ENCODE measurements around the gene DCDC2B. TPM values are rescaled to one million over a fixed set of nuclear protein-coding genes. Genes with fewer than 3 reads are reported as not detected.

The DCDC2B gene
- total and polyA plus RNA-seq, 7 donors = 0.04 TPM; not detected in 6

DNA sequence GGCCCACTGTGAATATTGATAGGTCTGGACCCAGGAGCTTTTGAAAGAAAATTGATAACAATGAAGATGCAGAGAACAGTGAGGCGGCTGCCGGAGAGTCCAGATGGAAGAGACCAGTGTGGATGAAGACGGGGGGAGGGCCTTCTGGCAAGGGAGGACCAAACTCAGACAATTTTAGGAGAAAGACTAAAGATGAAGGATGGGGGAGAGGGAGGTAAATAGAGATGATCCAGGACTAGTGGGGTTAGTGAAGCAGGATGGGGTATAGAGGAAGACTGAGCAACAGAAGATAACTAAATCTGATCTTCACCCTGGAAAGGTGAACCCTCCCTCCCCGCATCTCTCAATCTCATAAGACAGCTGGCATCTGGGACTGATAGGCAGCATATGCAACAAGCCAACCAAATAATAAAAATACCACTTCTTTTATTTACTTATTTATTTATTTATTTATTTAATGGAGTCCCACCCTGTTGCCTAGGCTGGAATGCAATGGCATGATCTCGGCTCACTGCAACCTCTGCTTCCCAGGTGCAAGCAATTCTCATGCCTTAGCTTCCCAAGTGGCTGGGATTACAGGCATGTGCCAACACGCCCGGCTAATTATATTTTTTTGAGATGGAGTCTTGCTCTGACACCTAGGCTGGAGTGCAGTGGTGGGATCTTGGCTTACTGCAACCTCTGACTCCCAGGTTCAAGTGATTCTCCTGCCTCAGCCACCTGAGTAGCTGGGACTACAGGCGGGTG lies 23.8 kb downstream of the DCDC2B start:
- Histone ChIP-seq H3K4me1 (no peaks in the 10 kb centered on the region), H3K27me3 (ENCODE audit: insufficient read depth in 3 of 3, low read length in 2 of 3) (no peaks in the 10 kb centered on the region), H3K36me3 (ENCODE audit: insufficient read depth in 1 of 2, low read depth in 1 of 2) (peaks cover 13 to 55% of the 10 kb centered on the region in 2 donors), H3K9me3 (no peaks in the 10 kb centered on the region), H3K27ac (no peak overlapping the region), H3K4me3 (no peak overlapping the region)
- 77 to 80% (median 79%) methylated on average over 8 of the region's 8 CpGs for WGBS, 3 donors
- DNase-seq = no peak
- TF ChIP-seq, protein P1, sequence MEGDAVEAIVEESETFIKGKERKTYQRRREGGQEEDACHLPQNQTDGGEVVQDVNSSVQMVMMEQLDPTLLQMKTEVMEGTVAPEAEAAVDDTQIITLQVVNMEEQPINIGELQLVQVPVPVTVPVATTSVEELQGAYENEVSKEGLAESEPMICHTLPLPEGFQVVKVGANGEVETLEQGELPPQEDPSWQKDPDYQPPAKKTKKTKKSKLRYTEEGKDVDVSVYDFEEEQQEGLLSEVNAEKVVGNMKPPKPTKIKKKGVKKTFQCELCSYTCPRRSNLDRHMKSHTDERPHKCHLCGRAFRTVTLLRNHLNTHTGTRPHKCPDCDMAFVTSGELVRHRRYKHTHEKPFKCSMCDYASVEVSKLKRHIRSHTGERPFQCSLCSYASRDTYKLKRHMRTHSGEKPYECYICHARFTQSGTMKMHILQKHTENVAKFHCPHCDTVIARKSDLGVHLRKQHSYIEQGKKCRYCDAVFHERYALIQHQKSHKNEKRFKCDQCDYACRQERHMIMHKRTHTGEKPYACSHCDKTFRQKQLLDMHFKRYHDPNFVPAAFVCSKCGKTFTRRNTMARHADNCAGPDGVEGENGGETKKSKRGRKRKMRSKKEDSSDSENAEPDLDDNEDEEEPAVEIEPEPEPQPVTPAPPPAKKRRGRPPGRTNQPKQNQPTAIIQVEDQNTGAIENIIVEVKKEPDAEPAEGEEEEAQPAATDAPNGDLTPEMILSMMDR (IDR thresholded peaks at IDR 0.05) = no peak
- ATAC-seq = no peak
- intact Hi-C loops (cut with DNase I) = no loop called here

DNA sequence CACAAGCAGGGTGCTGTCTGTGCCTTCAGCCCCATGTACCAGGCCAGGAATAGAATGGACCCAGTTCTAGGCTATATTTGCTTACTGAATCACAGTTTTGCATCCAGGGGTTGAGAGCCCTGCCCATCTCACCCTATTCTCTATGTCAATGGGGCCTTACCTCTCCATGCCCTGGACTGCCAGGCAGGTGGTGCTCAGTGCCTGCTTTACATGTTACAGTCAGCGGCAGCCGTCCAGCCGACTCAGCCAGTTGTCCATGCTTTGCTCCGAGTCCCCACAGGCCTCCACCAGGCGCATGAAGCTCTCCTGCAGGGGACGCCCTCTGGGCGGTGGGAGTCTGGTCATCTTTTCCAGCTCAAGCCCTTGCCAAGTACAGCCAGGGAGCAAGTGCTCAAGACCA lies 25.9 kb downstream of the DCDC2B start:
- Histone ChIP-seq H3K4me3 (no peak overlapping the region), H3K27ac (peak overlapping the region; percentile 54), H3K27me3 (ENCODE audit: insufficient read depth in 3 of 3, low read length in 2 of 3) (no peaks in the 10 kb centered on the region), H3K36me3 (ENCODE audit: insufficient read depth in 1 of 2, low read depth in 1 of 2) (peaks cover 5 to 34% of the 10 kb centered on the region in 2 donors), H3K4me1 (no peaks in the 10 kb centered on the region), H3K9me3 (no peaks in the 10 kb centered on the region)
- TF ChIP-seq, protein P1 (IDR thresholded peaks at IDR 0.05) = no peak
- intact Hi-C loops (cut with DNase I) = no loop called here
- ATAC-seq = peak; percentile 32 to 85 (median 67)
- 75 to 77% (median 77%) methylated on average over 7 of the region's 7 CpGs for WGBS, 3 donors
- DNase-seq = peak in 1 of 2 donors; percentile 67

DNA sequence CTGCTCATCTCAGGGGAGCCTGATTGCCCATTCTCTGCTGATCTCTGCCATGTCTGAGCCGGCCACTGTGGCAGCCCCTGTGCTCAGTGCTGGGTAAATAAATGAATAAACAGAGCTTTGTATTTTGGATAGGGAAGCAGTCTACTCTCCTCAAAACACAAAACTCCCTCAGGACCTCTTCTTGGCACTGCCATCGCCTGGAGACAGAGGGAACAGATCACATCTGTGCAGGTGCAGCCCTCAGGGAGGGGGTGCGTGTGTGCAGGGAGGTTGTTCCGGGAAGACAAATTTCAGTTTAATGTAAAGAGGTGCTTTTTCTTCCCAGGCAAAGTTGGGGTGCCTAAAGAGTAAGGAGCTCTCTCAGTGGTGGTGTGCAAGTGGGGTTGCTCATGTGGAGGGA lies 30.4 kb downstream of the DCDC2B start:
- Histone ChIP-seq H3K27me3 (ENCODE audit: insufficient read depth in 3 of 3, low read length in 2 of 3) (no peaks in the 10 kb centered on the region), H3K27ac (no peak overlapping the region), H3K4me3 (peak overlapping the region; percentile 81), H3K9me3 (no peaks in the 10 kb centered on the region), H3K36me3 (ENCODE audit: insufficient read depth in 1 of 2, low read depth in 1 of 2) (no peaks in the 10 kb centered on the region), H3K4me1 (peaks cover 5% of the 10 kb centered on the region)
- ATAC-seq (no peak), DNase-seq (no peak)
- intact Hi-C loops (cut with DNase I) = no loop called here
- TF ChIP-seq, protein P1 (IDR thresholded peaks at IDR 0.05) = no peak
- WGBS, 3 donors = 51 to 63% (median 52%) methylated on average over 4 of the region's 4 CpGs

DNA sequence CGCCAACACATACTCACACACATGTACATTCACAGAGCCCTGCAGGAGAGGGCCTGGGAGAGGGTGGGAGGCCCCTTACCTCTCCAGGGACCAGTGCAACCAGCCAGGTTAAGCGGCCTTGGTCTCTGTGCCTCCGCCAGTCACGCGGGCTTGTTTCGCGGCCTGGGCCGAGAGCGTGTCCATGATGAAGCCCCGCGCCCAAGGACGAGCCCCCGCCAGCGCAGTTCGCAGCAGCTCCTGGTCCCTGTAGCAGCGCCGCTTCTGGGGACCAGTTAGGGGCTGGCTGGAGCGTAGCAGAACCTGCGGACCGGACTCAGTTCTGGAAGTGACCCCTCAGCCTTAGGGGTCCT lies 30.9 kb downstream of the DCDC2B start:
- peaks cover 5% of the 10 kb centered on the region for H3K4me1 ChIP-seq
- peak in 1 of 2 donors; percentile 54 for DNase-seq
- H3K4me3 ChIP-seq = peak overlapping the region; percentile 81
- intact Hi-C loops (cut with DNase I) = no loop called here
- no peaks in the 10 kb centered on the region for H3K36me3 ChIP-seq (ENCODE audit: insufficient read depth in 1 of 2, low read depth in 1 of 2)
- TF ChIP-seq, protein P1 (IDR thresholded peaks at IDR 0.05) = no peak
- H3K9me3 ChIP-seq = no peaks in the 10 kb centered on the region
- WGBS, 3 donors = 72 to 74% (median 74%) methylated on average over 20 of the region's 20 CpGs
- no peak for ATAC-seq
- peak overlapping the region; percentile 72 for H3K27ac ChIP-seq
- no peaks in the 10 kb centered on the region for H3K27me3 ChIP-seq (ENCODE audit: insufficient read depth in 3 of 3, low read length in 2 of 3)
